Measurements from ENCODE around the gene DPH2. TPM values are rescaled to one million over a fixed set of nuclear protein-coding genes. Genes with fewer than 3 reads are reported as not detected.
A peak's percentile ranks its signal among the peaks of the same experiment; 100 is the strongest.

Gene DPH2
- total RNA-seq, 1 donor from 2014 or later: 14.8 TPM

DNA sequence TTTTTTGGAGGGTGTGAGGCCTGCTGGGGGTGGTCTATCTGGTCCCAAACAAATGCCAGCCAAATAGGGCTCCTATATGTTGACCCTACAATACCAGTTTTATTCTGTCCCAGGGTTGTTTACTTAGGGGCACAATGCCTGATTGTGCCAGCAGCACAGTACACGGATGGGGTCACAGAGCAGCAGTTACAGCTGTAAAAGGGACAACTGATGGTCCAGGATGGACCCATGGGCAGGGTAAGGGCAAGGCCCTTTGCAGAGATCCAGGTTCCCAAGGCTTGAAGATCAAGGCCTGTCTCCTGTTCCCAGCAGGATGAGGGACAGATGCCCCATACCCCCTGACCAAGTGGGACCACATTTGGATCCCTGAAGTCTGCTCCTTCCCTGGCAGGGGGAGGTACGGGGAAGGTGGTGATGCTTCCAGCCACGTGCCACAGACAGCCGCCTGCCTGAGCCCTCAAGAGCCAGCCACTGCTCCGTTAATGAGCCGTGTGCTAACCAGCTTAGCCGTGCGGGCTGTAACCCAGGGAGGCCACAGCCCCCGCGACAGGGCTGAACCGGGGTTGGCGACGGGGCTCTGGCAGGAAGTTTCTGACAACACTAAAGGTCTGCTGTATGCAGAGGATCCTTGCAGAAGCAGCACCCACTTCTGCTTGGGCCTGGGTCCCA is 43.3 kb downstream of the DPH2 start:
- DNase-seq (ENCODE audit: missing footprints): peak; percentile 39
- ATAC-seq: no peak
- intact Hi-C loops (cut with DNase I): no loop called here

DNA sequence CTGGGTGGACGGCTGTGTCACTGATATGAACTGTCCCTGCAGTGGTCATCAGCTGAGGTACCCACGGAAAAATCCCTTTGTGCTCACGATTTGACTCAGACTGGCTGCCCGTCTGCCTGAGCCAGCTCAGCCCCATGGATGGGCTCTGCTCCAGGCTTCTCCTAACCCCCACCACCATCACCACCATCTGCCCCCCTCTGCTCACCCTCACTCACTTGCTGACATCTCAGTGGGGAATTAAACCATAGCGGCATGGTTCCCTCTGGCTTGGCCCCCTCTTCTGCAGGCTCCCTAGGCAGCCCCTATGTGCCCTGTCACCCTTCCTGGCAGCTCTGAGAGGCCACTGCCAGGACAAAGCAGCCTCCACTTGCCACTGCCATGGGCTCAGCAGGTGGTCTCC is 44.1 kb downstream of the DPH2 start:
- peak; percentile 17 for DNase-seq (ENCODE audit: missing footprints)
- intact Hi-C loops (cut with DNase I): no loop called here
- ATAC-seq: no peak

- DNase-seq (ENCODE audit: missing footprints): peak; percentile 11
- no peak for ATAC-seq
- intact Hi-C loops (cut with DNase I): no loop called here
Measured at GRCh38 chr1:44014365-44015104, 44.7 kb downstream of the DPH2 start.

GRCh38 chr1:44015206-44015605 is 45.4 kb downstream of the DPH2 start:
- intact Hi-C loops (cut with DNase I): no loop called here
- ATAC-seq: peak; percentile 47
- peak; percentile 55 for DNase-seq (ENCODE audit: missing footprints)

DNA sequence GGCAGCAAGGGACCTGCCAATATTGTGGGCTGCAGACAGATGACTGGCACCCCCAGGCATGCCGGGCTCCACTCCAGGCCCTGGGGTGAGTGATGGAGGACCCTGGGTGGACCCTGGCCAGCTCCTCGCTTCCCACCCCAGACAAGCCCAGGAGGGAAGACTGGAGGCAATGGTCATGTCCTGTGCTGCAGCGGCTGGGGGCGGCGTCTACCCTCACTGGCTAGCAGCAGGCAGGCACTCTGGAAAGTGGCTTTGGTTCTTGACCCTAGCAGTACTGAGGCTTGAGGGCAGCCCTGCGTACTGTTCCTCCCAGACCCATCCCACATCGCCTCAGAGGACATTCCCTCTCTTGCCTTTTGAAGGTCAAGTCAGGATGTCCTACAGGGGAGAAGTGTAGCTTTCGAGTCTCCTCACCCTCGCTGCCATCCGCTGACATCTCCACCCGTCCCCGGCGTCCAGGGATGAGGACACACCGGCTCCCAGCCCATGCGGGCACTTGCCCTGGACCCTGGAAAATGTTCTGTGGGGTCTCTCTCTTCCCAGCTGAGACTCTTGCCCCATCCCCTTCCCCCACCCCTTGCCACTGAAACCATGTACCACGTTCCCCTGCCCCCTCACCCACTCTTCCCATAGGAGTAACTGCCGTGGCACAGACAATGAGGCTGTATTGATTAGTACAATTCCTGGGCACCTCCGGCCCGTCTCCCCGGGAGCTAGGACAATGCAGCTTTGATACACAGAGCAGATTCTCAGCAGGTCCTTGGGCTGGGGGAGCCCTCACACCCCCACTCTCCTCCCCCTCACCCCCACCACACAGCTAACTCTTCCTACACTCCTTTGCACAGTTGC is 46.5 kb downstream of the DPH2 start:
- peak; percentile 34 for DNase-seq (ENCODE audit: missing footprints)
- intact Hi-C loops (cut with DNase I): no loop called here
- no peak for ATAC-seq

DNA sequence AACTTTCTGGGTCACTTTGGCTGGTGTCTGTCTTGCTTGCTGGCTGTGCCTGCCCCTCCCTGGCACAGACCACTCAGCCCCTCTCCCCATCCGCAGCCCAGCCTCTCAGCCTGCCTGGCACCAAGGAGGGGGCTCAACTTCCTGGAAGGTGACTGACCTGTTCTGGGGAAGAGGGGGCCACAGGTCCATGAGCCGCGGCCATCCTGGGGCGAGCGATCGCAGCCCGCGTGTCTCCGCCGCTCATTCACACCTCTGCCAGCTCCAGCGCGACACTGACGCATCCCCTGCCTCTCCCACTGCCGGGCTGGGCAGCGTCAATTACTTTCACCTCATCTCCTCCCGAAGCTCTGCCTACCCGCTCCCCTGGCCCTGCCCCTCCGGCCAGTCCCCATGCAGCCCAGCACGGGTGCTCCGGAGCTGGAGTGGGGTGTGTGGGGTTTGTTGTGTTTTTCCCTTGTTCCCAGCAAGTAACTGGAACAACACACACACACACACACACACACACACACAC is 47.1 kb downstream of the DPH2 start:
- DNase-seq (ENCODE audit: missing footprints) (peak; percentile 53), ATAC-seq (no peak)
- intact Hi-C loops (cut with DNase I): no loop called here

DNA sequence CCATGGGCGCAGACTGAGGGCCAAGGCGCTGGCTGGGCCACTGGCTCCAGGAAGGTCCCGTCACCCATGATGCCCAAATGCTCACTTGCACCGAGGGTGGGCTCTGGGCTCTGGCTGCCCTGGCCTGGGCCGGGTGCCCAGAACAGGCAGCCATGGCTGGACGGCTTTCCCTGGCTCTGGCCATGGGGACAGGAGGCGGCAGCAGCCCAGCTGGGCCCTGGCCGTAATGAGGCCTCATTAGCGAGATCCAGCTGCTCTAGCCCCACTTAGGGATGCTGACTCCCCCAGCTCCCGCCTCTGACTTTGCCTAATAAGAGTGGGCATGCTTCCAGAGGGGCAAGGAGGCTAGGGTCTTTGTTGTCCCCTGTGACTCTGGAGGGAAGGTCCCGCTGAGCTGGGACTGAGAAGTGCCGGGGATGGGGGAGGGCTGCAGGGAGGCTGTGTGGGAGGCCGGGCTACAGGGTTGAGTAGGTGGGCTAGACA is 49.7 kb downstream of the DPH2 start:
- ATAC-seq: no peak
- peak; percentile 56 for DNase-seq (ENCODE audit: missing footprints)
- intact Hi-C loops (cut with DNase I): no loop called here

- ATAC-seq (no peak), DNase-seq (ENCODE audit: missing footprints) (peak; percentile 20)
- intact Hi-C loops (cut with DNase I): no loop called here
Measured at GRCh38 chr1:44020464-44020863, 50.7 kb downstream of the DPH2 start.

GRCh38 chr1:44021156-44021555 is 51.3 kb downstream of the DPH2 start:
- DNase-seq (ENCODE audit: missing footprints): peak; percentile 9
- no peak for ATAC-seq
- intact Hi-C loops (cut with DNase I): no loop called here

- intact Hi-C loops (cut with DNase I): no loop called here
- ATAC-seq (peak; percentile 42), DNase-seq (ENCODE audit: missing footprints) (peak; percentile 43)
Measured at GRCh38 chr1:44021581-44022321, 51.9 kb downstream of the DPH2 start.

Other genes with a start within 250 kb of the DPH2 start
- gene ARTN, start 36.2 kb upstream of the DPH2 start, total RNA-seq: 0.49 TPM
- gene IPO13, start 23.1 kb upstream of the DPH2 start, total RNA-seq: 56.9 TPM
- 84.5 TPM for gene ATP6V0B, start 5.0 kb downstream of the DPH2 start, total RNA-seq
- gene B4GALT2, start 9.2 kb downstream of the DPH2 start, total RNA-seq: 39.1 TPM
- gene CCDC24, start 21.6 kb downstream of the DPH2 start, total RNA-seq: 0.89 TPM
- 1.5 TPM for gene SLC6A9, start 61.5 kb downstream of the DPH2 start, total RNA-seq
- gene KLF17, start 148.8 kb downstream of the DPH2 start, total RNA-seq: not detected
- not detected for gene KLF18, start 171.6 kb downstream of the DPH2 start, total RNA-seq
- gene DMAP1, start 243.5 kb downstream of the DPH2 start, total RNA-seq: 27.5 TPM